CD4-positive, alpha-beta T cell treated with Interferon alpha-2 for 1 hour (primary cell): ENCODE measurements around the gene MRPL2.
A peak's percentile ranks its signal among the peaks of the same experiment; 100 is the strongest.
"Not testable (repeated sequence)": the region's sequence is repeated elsewhere in the genome, so short reads cannot be mapped to it uniquely, and the experiment has no call there.

Experiments used
- DNase-seq, 2 donors: peaks; one replicate each; pipeline ENCODE4 v3.0.0-alpha.2; 2020 to 2022

Gene MRPL2

DNA sequence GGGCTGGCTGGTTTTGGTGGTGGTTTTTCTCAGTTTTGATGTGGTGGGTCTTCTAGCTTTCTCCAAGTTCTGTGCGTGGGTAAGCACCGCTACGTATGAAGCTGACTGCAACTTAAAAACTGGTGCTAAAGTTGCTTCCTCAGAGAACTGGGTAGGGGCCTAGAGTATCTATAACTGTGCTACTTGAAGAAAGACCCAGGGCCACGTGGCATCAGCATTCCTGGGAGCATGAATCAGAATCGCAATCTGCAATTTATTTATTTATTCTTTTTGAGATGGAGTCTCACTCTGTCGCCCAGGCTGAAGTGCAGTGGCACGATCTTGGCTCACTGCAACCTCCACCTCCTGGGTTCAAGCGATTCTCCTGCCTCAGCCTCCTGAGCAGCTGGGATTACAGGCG lies 22.7 kb upstream of the MRPL2 start:
- not testable (repeated sequence) for DNase-seq

DNA sequence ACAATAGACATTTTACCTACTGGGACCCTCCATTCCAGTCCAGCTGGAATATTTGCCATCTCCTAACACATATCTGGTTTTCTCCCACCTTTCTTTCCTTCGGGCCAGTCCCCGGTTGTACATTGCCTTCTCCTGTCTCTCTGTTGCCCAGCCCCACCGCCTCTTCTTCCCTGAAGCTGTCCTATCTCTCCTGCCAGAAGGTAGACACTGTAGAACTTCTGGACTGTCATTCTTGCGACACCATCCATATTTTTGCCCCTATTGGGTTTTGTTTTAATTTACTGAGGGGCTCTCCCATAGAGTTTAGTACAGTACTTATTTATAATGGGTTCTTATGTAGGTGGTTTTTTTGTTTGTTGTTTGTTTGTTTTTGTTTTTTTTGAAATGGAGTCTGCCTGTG lies 21.8 kb upstream of the MRPL2 start:
- no peak for DNase-seq

DNA sequence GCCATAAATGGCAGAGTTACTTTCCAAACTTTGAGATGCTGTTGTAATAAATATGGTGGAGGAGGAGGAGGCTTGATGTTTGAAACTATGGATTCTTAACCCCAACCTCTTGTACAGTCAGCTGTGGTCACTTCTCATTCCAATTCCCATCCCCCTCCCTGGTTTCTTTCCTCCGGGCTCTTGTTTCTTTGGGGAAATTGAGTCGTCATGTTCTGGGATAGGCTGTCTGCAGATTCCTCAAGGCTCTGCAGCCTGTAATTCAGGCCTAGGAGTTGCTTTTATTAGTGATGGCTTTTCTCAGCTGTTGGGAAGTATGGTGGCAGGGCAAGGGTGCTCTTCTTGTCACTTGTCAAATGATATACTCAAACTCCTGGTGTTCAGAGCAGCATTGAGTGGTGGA lies 19.5 kb upstream of the MRPL2 start:
- DNase-seq: no peak

DNA sequence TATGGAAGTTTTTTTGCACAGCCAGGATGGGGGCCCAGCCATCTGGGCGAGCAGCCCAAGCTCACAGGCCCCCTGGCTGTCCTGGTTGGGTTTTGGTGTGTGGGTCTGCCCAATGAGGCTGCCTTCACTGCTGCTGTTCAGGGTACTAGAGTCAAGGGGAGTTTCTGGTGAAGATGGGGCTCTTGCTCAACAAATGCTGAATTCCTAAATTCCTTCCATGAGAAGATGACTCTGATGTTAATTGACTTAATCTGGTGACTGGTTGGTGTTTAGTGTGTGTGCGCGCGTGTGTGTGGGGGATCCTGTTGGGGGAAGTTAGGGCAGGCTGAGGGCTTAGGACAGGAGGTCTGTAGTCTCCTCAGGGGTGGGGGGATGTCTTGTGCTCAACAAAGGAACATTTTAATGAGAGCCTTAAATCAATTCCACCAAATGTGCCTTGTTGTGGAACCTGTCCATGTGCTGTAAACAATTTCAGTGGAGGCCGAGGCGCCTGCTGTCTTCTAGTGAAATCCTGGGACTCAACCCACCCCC lies 18.8 kb upstream of the MRPL2 start:
- DNase-seq: no peak

DNA sequence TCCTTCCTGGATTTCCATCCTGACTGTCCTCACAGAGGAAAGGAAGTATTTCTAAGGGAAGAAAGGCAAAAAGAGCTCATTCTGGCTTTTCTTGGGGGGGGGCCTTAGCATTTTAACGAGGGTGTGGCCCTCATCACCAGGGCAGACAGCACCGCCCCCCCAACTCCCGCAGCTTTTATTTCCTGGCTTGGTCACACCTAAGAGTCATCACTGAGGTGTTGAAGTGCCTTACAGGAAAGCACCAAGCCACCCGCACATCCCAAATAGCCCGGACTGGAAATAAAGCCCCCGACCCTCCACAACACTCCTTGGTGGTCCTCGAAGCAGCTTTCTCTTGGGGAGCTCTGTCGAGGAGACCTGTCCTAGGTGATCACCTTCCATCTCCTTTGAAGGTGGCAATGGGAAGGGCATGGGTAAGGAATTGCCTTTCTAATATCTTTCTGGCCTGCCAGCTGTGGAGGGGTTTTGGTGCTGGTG lies 18.1 kb upstream of the MRPL2 start:
- no peak for DNase-seq

DNA sequence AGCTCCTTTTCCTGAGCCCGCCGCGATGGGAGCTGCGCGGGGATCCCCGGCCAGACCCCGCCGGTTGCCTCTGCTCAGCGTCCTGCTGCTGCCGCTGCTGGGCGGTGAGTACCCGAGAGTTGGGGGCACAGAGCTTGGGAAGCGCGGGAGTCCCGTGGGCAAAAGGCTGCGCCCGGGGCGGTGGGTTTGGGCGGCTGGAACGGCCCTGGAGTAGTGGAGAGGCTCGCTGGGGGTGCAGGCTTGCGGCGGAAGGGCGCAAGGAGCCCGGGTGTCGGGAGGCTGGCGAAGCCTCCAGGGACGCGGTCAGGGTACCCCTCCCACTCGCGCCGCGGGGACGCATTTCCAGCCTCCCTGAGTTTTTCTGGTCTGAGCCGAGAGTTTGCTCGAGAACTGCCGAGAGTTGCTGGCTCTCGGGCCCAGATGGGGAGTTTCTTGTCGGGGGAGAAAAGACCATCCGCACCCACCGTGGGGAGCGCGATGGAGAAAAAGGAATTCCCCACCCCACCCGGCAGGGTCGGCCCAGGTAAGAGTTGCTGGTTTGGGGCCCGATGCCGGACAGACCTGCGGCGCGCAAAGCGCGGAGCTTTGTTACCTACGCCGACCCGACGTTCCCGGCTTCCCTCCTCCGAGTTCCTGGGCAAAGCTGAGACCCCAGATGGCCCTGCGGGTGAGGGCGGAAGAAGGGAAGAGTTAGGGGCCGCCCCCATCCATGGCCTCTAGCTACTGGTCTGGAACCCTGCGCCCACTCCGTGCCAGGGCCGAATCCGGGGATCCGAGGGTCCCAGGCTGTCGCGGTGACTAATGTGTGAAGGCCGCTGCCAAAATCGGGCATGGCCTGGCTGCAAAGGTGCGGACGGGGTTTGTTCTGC lies 17.5 kb upstream of the MRPL2 start:
- DNase-seq: no peak

DNA sequence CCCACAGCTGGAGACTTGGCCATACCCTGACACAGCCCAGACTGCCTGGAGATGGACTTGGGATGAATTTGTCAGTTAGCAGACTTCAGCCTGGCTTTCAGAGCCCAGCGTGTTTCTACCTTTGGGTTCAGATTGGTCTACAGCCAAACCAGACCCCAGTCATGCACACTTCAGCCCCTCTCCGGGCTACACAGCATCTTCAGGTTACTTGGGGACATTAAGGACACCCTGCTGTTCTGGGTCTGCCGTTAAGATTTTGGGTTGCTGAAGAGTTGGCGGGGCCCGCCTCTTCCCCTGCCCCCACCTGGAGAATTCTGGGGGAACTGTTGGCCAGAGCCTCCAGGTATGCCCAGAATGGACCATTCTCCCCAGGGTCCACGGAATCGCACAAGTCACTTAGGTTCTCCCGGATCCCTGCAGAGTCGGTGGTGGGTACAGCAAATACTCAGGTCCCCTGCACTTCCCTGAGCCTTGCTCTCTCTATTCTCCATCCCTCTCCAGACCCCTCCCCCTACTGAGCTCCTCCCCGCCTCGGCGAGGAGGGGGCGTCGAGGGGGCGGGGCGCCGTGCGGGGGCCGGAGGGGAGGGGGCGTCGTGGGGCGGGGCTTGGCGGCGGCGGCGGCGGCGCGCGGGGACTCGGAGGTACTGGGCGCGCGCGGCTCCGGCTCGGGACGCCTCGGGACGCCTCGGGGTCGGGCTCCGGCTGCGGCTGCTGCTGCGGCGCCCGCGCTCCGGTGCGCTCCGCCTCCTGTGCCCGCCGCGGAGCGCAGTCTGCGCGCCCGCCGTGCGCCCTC lies 16.6 kb upstream of the MRPL2 start, which contains the start of gene PTK7:
PTK7 (plus strand) TSS at position 645 of the 794 bp plus-strand sequence. CDS start 175 bp downstream, outside the sequence.
- peak; percentile 7 to 22 for DNase-seq

DNA sequence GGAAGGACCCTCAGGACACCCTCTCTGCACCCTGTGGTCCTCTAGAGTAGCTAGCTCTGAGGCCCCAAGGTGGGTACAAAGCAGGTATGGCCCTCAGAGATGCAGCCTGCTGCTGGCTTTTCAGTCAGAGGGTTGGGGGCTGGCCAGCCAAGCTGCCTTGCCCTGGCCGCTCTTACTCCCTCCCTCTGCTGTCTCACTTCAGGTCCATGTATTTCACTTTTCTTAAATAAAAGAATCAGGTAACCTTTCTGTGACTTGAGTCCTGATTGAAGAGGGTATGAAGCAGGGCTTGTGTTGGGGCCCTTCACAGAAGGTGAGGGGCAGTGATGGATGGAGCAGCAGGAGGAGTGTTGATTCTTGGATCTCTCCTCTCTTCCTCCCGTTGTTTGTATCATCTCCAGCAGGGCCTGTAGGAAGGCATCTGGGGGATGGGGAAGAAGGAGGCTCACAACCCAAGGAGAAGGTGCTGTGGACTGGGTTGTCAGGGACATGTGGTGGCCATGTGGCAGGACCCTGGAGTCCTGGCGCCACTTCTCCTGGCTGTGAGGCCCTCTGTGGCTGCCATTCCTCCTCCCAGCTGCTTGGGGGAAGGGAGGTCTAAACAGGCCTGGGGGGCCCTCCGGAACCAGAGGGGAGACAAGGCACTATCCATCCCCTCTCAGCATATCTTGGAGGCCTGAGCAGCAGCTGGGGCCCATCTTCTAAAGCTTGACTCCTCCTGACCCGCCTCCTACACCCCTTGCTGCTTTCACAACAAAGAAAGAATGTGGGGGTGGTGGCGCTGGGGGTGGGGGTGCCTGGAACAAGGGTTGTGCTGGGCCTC lies 15.8 kb upstream of the MRPL2 start:
- DNase-seq: no peak

DNA sequence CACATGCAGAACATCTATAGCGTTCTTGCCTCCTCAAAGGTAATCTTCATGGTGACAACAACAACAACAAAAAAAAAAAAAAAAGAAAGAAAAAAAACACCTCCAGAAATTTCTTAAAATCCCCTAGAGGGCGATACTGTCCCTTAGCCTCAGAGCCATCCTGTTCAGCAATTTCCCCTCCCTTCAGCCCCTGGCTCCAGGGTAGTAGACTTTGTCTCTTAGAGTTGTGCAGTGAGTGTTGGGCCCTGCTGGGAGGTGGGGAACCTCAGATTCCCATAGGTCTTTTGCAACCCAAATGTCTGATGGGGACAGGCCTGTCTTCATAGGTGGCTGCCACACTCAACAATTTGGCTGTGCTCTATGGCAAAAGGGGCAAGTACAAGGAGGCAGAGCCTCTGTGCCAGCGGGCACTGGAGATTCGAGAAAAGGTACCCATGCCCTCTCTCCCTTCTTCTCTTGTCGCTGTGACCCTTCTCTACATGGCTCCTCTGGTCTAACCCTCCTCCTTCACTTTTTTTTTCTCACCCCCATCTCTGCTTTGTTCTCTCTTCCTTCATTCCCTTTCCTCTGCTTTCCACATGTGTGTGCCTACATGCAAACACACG lies 10.9 kb upstream of the MRPL2 start:
- peak in 1 of 2 donors; percentile 44 for DNase-seq

DNA sequence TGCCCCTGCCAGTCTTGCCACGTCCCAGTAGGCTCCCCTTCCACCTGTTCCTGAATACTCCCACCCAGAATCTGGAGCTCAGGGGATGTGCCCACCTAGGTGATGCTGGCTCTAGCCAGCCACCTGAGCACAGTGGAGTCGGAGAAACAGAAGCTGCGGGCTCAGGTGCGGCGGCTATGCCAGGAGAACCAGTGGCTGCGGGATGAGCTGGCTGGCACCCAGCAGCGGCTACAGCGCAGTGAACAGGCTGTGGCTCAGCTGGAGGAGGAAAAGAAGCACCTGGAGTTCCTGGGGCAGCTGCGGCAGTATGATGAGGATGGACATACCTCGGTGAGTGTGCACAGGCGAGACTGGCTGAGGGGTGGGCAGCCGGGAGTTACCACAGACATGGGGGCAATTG lies 3.6 kb upstream of the MRPL2 start:
- DNase-seq: no peak

DNA sequence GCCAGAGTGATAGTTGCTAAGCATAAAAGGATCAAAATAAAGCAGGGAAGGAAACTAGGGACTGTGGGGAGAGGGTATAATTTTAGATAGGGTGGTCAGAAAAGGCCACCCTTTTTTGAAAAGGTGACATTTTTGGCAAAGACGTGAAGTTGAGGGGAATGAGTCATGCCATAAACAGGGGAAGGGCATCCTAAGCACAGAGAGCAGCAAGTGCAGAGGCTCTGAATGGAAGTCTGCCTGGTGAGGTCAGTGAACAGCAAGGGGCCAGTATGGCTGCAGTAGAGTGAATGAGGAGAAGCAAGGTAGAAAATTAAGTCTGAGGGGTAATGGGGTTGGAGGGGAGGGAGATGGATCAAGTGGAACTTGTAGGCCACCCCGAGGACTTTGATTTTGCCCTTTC lies 2.6 kb upstream of the MRPL2 start:
- no peak for DNase-seq

DNA sequence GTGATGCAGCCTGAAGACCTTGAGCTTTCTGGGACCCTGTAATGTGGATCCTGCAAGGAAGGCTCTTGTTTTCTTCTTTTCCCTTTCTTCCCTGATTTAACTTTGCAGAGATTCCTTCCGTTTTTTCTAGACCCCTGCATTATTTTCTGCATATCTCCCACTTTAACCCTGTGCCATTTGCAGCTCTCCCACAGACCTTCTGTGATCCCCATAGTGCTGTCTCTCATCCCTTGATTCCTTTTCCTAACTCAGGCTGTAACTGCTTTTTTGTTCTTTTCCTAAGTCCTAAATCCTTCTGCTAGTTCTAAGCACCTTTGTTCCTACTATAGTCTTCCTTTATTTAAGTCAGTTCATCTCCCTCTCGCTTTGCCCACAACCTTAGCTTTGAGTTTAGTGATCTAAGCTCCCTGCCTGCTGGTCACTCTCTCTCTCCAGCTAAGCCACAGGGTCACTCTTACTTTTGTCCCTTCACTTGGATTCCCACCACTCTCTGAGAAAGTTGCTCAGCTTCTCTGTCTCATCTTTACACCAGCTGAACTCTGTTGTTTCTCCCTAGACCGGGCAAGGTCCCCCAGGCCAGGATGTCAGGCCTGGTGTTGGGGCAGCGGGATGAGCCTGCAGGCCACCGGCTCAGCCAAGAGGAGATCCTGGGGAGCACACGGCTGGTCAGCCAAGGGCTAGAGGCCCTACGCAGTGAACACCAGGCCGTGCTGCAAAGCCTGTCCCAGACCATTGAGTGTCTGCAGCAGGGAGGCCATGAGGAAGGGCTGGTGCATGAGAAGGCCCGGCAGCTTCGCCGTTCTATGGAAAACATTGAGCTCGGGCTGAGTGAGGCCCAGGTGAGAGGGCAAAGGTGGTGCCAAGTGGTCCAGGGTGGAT lies 1.8 kb upstream of the MRPL2 start:
- no peak for DNase-seq

DNA sequence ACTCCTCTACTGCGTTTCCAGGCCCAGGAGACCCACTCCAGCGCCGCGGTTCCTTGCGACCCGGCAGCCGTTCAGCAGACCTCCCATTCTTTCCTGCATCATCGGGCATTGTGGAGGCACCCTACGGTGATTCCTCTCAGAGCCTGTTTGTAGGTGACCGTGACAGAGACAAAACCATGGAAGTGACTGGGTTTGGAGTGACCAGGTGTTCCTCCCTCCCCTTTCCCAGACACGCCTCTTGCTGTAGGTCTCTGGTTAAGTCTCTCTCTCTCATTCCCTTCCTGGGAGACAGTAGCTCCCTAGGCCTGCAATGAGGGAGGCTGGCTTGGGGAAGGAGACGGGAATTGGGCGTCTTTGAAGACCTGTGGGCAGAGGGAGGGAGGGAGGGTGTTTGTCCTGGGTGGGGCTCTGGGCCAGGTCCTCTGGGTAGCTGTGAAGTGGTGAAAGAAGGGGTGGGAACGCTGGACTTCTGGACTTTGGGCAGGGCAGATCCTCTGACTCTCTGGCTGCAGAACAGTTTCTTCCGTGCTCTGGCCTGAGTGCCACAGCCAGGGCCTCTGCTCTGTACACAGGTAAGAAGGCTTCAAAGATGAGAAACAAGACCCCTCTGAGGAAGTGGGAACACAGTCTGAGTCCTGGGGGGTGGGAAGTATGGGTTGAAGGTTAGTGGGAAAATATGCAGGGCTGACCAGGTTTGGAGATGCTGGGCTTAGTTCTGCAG lies 960 bp upstream of the MRPL2 start:
- no peak for DNase-seq

DNA sequence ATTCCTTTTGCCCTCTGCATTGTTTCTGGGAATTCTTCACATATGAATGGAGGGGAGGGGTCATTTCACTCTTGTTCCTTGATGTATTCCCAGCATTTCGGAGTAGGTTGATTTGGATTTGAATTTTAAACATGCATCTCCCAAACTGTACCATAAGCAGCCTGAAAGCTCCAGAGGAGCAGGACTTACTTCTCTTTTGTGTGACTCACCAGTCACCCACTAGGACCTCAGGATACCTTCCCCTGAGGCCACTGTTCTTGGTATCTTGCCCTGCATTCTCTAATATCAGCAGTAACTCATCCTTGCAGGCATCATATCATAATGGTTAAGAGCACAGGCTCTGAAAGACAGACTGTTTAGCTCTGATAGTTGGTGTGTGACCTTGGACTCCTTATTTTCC lies 703 bp downstream of the MRPL2 start:
- DNase-seq: no peak

DNA sequence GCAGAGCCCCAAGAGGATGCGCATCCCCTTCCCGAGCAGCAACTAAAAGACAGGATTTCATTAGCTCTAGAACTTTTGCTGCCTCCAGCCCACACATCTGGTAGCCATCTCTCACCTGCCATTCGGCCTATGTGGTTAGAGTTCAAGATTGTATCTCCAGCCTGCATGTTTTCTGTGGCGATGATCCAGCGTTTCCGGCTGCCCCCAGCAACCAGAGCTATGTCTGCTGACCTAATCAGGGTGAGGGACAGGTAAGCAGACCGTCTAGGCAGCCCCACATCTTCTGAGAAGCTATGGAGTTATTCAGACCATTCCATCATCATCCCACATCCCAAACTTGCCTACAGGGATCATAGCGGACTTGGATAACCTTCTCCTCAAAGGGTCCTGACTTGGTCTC lies 3.3 kb downstream of the MRPL2 start:
- no peak for DNase-seq

DNA sequence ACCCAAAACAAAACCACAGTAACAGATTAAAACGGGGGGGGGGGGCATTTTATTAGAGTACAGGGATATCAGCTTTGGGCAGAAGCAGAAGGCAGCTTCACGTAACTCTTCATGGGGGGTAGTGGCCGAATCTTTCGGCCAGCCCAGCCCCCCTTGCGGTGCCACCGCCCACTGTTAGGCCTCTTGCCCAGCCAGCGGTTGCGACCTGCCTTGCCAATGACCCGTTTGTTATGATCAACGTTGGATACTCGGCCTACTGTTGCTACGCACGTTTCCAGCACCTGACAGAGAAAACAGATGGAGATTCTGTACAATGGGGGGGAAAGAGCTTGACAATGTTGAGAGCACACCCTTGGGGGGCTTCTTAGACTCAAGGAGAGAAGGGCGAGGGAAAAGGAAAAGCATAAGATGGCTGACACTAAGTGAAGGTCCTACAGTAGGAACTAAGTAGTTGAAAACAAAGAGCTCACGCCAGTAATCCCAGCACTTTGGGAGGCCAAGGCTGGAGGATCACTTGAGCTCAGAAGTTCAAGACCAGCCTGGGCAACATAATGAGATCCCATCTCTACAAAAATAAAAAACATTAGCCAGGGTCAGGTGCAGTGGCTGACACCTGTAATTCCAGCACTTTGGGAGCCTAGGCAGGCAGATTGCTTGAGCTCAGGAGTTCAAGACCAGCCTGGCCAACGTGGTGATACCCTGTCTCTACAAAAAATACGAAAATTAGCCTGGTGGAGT lies 4.9 kb downstream of the MRPL2 start:
- DNase-seq: no peak

DNA sequence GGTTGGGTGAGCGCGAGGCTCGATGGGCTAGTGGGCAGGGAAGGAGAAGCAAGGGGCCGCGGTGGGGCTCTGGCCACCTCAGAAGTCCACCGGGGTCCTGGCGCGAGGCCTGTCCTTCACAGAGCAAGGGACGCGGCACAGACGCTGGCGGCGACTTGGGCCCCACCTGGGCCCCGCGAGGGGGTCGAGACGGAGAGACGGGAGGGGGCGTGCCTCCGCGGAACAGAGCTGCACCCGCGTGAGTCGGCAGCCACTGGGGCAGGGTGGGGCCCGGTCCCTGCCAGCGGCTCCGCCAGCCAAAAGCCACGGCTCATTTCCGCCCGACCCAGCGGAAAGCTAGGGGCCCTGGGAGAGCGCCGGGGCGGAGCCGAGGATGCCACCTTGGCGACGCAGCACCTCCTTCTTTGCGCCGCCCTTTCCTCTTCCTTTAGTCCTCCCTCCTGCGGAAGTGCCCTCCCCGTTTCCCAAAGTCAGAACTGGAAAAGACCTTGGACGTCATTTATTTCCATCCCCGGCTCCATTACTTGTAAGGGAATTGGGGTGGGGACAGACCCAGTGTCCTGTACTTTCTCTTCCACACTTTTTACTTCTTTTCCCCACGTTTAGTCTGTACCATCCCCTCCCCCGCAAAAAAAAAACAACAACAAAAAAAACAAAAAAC lies 5.6 kb downstream of the MRPL2 start, which contains the start of gene CUL7:
CUL7 (minus strand) TSS at position 307 of the 661 bp plus-strand sequence. CDS start 1,063 bp downstream, outside the sequence.
- peak; percentile 82 to 92 for DNase-seq

DNA sequence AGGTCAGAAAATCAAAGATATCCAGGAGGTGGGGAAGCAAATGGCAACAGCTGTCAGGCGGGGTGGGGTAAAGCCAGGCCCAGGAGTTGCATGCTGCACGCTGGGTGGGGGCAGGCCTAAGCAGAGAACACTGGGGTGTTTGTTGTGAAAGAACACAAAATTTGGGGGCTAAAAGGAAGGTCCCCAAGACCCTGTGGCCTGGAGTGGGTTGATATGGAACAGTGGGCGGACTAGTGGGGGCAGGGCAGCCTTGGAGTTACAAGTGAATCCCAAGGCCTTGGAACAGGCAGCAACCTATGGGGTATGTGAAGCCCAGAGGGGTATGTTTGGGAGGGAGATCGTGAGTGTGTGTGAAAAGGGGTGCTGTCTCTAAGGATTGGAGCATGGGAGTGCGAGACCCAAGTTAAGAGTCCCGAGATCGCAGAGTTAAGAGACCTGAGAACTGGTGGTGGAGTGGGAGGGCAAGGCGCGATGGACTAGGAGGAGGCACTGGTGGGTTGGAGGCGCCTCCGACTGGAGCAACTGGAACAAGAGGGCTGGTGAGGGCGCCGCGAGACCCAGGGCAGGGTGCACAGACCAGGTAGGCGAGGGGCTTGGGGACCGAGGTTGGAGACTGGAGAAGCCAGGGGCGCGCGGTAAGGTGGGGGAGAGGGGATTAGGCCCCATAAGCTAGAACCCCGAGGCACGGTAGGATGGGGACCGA lies 6.2 kb downstream of the MRPL2 start:
- DNase-seq: no peak
